Measurements from ENCODE around the gene MVK. TPM values are rescaled to one million over a fixed set of nuclear protein-coding genes. Genes with fewer than 3 reads are reported as not detected.

Gene MVK
- total RNA-seq, 6 experiments from 2014 or later = 14.2 to 60.0 (median 37.6) TPM

GRCh38 chr12:109534456-109534855 lies 39.1 kb upstream of the MVK start:
- Histone ChIP-seq H3K9me3 (no peaks in the 10 kb centered on the region), H3K27me3 (no peaks in the 10 kb centered on the region), H3K4me1 (no peaks in the 10 kb centered on the region), H3K4me3 (no peak overlapping the region), H3K27ac (no peak overlapping the region), H3K36me3 (peaks cover 0 to 9% (median 4%) of the 10 kb centered on the region in 4 donors)
- intact Hi-C loops (cut with DNase I) = no loop called here
- DNase-seq (no peak), ATAC-seq (peak in 1 of 4 donors; percentile 6)
- TF ChIP-seq POLR2A (IDR thresholded peaks at IDR 0.05) = no peak
- TF ChIP-seq CTCF (IDR thresholded peaks at IDR 0.05) = no peak
- WGBS (ENCODE audit: insufficient coverage, low coverage, low lambda C conversion rate, missing lambda C conversion rate) = no CpG with 5 or more reads among the region's 15 CpGs

GRCh38 chr12:109535231-109535862 lies 38.2 kb upstream of the MVK start:
- intact Hi-C loops (cut with DNase I) = no loop called here
- peak in 1 of 3 donors; percentile 22 for DNase-seq
- Histone ChIP-seq H3K4me1 (no peaks in the 10 kb centered on the region), H3K27ac (no peak overlapping the region), H3K9me3 (no peaks in the 10 kb centered on the region), H3K36me3 (peaks cover 0 to 6% (median under 1%) of the 10 kb centered on the region in 4 donors), H3K4me3 (no peak overlapping the region), H3K27me3 (no peaks in the 10 kb centered on the region)
- peak in 1 of 4 donors; percentile 33 for ATAC-seq
- WGBS (ENCODE audit: insufficient coverage, low coverage, low lambda C conversion rate, missing lambda C conversion rate) = 56% methylated on average over 7 of the region's 25 CpGs
- TF ChIP-seq POLR2A (IDR thresholded peaks at IDR 0.05) = no peak
- no peak for TF ChIP-seq CTCF (IDR thresholded peaks at IDR 0.05)

DNA sequence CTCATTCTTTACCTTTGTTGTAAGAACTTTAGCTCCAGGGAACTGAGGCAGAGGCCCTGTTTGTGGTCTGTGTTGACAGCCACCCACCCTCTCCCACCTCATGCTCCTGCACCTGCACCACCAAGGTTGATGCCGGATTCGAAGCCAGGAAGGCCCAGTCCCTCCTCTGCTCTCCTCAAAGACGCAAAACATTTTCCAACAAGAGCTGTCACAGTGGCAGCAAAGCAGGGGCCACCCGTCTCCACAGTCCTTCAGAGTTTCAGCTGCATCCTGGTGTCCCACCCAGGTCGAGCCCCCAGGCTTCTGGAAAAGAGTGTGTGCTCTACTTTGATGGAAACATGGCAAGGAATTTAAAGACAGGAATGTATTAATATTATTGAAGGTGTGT lies 37.7 kb upstream of the MVK start:
- H3K36me3 ChIP-seq = peaks cover 0 to 1% (median 0%) of the 10 kb centered on the region in 4 donors
- H3K27me3 ChIP-seq = no peaks in the 10 kb centered on the region
- H3K4me3 ChIP-seq = no peak overlapping the region
- intact Hi-C loops (cut with DNase I) = no loop called here
- no peaks in the 10 kb centered on the region for H3K9me3 ChIP-seq
- TF ChIP-seq CTCF (IDR thresholded peaks at IDR 0.05) (no peak), POLR2A (IDR thresholded peaks at IDR 0.05) (no peak)
- H3K4me1 ChIP-seq = no peaks in the 10 kb centered on the region
- no peak overlapping the region for H3K27ac ChIP-seq
- DNase-seq (peak in 1 of 3 donors; percentile 18), ATAC-seq (no peak)
- WGBS (ENCODE audit: insufficient coverage, low coverage, low lambda C conversion rate, missing lambda C conversion rate) = 77% methylated on average over 3 of the region's 5 CpGs

DNA sequence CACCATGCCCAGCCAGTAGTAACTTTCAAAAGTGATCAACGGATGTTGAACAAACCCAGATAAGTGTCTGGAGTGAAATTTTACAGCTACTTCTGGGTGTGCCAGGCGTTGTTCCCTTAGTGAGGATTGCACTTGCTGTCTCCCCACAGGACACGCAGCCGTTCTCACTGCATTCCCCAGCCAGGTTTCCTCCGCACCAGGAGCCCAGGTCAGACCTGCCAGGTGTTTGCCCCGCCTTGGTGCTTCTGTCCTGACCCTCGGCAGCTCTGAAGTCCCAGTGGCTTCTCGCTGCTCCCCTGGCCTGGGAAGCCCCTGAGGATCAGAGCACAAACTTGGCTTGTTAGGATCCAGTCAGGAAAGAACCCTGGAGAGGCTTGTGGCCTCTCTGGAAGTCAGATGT lies 36.5 kb upstream of the MVK start:
- H3K4me3 ChIP-seq = no peak overlapping the region
- TF ChIP-seq CTCF (IDR thresholded peaks at IDR 0.05) (no peak), POLR2A (IDR thresholded peaks at IDR 0.05) (no peak)
- H3K4me1 ChIP-seq = no peaks in the 10 kb centered on the region
- intact Hi-C loops (cut with DNase I) = no loop called here
- H3K9me3 ChIP-seq = no peaks in the 10 kb centered on the region
- WGBS (ENCODE audit: insufficient coverage, low coverage, low lambda C conversion rate, missing lambda C conversion rate) = 88% methylated on average over 4 of the region's 8 CpGs
- no peaks in the 10 kb centered on the region for H3K36me3 ChIP-seq
- ATAC-seq (no peak), DNase-seq (no peak)
- H3K27me3 ChIP-seq = no peaks in the 10 kb centered on the region
- H3K27ac ChIP-seq = no peak overlapping the region

Data from right lobe of liver (tissue), 6 donors.